ENCODE measurements around the gene HAUS3. TPM values are rescaled to one million over a fixed set of nuclear protein-coding genes. Genes with fewer than 3 reads are reported as not detected.

HAUS3 gene
- total RNA-seq, 1 donor from 2014 or later, result 14.5 TPM

DNA sequence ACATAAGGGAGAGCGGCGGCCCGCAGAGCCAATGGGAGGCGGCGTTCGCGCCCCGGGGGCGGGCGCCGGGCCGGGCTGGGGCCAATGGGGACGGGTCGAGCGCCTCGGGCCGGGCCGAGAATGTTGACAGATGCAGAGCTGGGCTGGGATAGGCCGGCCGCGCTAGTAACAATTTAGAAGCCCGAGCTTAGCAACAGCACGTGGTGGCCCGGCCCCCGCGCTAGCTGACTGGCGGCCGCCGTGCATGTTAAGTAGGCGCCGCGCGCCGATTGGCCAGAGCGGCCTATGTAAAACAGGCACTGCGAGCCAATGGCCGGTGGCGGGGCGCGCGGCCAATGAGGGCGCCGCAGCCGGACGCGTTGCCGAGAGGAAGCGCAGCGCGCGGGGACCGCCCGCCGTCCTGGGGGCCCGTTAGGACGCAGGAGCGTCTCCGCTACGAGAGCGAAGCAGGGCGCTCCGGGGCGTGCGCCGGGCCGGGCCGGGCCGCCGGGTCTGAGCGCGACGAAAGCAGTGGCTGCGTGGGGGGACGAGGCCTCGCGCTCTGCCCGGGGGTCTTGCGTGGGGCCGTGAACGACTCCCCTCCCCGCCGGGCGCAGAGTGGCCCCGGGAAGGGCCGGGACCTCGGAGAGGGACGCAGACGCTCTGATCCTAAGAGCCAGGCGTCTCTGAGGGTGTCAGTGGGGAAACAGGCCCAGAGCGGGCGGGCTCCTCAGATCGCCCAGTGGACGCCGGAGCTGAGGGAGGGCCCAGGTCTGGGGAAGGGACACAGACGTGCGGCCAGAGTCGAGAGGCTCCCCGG is 20.4 kb upstream of the HAUS3 start:
- DNase-seq, result peak; percentile 99

DNA sequence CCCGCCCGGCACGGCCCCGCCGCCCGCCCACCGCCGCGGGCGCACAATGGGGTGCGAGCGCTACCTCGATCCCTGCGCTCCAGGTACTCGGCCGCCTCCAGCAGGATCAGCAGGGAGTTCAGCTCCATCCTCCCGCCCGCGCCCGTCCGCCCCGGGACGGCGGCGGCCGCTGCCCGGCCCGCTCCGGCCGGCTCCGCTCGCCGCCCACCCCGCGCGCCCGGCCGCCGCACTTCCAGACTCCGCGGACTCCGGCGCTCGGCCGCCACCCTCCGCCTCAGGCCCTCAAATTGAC is 19.9 kb upstream of the HAUS3 start, which contains the start of gene MXD4:
TSS of gene MXD4 (minus strand) at position 257 of the 292 bp plus-strand sequence. CDS start at position 128, 129 bp downstream.
- DNase-seq, result no peak

DNA sequence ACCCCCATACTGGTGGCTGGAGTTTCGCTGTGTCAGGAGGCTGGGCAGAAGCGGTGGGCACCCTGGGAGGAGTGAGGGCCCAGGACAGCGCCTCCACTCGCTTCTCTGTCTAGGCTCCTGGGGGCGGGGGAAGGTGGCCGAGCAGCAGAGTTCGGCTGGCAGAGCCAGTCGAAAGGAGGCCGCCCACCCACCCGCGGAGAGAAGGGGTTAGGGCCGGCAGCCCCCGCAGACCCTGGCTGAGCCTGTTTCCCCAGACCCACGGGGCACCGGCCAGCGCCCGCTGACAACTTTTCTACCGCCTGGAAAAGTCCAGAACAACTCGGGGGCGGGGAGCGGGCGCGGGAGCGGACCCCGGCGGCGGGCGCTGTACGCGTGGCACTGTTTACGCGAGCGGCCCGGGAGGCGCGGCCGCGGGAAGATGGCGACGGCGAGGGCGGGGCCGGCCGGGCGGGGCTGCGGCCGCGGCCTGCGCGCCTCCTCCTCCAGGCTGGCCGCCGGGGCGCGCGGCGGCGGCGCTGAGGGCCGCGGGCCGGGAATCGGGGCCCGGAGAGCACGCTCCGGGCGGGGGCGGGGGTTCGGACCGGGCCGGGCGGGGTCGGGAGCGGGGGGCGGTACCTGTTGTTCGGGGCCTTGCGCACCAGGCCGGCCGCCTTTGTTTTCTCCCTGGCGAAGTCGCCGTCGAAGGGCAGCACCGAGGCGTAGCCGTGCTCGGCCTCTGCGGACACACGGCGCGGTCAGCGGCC is 19.4 kb upstream of the HAUS3 start:
- DNase-seq, result no peak

DNA sequence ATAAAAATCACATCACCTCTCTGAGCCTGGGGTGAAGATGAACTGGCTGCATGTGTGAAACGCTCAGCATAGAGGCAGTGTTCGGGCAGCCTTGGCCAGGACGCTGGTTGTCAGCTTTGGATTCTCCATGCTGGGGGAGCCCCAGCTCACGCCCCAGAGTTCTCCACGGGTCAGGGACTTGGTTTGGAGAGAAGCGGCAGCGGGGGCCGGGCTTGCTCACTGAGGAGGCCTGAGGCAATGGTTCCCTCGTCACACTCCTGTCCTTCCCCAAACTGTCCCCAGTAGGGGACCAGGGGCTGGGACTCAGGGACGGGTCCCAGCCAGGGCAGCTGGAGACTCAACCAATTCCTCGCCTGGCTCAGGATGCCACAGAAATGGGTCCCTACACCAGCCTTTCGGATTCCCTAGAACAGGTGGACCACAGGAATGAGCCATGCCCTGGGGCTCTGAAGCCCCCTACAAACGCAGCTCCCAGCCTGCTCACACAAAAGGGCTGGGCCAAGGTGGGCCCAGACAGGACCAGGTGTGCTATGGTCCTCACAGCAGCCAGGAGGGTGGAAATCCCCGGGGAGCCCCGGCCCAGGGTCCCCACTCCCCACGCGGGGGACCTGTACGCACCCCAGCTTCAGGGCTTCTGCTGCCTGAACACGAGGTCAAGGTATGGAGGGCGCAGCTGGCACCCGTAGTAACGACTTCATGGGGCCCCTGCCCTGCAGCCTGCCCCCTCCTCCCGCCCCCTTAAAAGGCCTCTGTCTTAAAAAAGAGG is 18.6 kb upstream of the HAUS3 start:
- no peak for DNase-seq

DNA sequence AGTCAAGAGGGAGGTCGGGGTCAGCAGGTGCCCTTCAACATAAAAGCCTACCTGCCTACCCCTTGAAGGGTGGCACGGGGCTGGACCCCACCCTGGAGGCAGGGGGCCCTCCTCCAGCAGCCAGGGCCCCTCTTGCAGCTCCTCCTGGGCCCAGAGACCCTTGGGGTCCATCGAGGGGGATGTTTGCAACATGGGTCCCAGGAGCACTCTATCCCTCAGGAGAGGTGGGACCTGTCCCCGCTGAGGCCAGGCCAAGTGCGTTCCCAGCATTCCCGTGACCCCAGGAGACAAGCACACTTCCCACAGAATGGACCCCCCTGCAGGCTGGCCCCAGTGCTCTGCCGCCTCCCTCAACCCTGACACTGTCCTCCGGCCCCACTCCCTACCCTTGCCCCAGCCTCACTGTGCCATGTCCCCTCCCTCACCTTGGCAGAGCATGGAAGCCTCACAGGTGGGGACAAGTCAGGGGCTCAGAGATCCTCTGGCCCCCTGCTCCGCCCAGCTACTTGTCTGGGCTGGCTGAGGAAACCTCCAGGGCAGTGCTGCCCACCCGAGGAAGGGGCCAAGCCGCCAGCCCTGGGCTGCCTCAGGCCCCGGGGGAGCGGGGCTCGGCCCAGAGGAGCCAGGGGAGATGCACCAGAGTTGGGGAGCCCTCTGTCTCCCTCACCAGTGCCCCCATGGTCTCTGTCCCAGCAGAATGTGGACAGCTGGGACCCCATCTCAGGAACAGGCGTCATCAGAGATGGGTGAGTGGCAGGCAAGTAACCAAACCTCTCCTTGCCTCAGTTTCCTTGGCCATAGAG is 17.8 kb upstream of the HAUS3 start:
- no peak for DNase-seq

DNA sequence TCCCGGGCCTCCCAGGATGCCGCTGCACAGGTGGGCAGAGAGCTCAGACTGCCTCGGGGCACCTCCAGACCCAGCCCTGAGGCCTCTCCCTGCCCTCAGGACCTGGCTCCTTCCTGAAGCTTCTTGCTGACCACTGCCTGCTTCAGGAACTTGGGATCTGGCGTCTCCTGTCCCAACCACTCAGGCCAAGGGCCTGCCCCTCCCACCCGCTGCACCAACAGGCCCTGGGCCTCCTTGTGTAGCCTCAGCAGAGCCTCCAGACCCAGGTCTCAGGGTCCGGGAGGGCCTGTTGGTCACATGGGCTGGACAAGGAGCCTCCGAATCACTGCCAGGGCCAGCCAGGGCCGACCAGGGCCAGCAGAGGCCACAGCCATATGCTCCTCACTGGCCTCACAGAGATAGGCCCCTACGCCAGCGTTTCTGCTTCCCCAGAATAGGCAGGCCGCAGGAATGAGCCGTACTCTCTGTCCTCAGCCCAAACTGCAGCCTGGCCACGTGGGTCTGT is 17.2 kb upstream of the HAUS3 start:
- DNase-seq, result no peak

DNA sequence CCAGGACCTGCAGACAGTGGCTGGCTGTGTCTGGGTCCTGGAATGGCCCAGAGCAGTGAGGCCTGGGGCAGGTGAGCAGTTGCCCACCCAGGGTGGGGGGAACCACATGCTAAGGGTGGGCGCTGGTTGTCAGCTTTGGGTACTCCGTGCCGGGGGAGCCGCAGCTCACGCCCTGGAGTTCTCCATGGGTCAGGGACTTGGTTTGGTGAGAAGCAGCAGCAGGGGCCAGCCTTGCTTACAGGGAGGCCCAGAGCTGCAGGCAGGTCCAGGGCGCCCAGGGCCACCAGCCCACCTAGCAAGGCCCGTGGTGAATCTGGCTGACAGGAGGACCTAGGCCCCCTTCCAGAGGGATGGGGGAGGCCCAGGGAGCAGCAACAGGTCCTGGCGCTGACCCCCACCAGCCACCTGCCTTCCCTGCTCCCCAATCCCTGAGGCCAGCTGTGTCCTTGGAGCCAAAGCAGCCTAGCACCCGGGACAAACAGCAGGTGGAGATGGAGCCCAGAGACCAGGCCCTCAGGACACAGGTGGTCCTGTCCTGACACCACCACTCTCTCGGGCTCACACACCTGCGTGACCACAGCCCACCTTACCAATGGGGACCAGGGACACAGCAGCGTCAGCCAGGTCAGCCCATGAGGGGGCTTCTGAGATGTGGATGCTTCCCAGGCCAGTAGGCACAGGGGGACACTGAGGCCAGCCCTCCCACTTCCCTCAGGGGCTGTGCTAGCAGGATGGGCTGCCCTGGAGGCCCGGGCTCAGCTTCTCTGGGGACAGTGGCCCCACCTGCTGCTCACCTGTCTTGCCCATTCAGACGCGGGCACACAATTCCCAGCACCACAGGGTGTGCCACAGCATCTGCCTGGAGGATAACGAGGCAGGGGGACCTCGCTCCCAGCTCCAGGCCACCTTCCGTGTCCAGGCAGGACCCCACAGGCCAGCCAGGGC is 16.4 kb upstream of the HAUS3 start:
- no peak for DNase-seq

DNA sequence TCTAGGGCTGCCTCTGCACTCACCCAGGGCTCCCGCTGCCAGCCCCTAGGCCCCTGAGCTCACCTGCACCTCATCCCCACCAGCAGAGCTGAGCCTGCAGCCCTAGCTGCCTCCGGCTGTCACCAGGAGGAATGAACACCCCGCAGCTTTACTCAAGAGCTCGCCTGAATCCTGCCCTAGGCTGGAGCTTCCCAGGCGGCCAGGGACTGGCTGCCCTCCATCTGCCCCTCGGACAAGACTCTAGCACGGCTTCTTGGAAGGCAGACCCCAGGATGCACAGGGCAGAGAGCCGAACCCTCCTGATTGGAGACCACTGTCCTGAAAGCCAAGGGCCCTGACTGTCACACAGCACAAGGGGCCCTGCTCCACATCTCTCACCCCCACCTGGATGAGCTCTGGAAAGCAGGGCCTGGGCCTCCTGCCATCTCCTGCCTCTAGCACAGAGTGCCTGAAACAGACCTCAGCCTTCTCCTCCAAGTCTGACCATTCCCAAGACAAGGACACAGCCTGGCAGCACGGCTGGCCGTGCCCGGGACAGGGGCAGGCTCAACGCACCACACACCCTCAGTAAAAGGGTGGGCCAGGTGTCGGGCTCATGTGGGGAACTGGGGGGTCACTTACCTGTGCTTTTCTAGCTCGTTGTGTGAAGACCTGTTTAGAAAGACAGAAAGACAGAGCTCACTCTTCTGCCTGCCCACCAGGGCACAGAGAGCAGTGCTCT is 15.6 kb upstream of the HAUS3 start:
- no peak for DNase-seq

DNA sequence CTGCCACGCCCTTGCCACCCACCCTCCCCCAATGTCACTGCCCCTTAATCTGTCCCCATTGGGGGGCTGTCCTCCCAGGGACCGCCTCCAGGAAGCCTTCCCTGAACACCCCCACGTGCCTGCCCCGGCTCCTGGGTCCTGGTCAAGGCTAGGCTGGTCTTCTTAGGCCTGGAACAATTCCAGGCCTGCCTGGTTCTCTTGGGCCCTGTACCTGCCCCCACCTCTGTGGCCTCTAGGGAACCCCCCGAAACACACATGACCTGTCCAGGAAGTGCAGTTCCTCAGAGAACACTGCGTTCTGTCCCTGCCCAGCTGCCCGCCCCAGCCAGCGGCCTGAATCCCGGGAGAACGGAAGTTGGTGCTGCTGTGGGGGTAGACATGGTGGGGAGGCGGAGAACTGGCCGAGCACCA is 14.9 kb upstream of the HAUS3 start:
- no peak for DNase-seq

DNA sequence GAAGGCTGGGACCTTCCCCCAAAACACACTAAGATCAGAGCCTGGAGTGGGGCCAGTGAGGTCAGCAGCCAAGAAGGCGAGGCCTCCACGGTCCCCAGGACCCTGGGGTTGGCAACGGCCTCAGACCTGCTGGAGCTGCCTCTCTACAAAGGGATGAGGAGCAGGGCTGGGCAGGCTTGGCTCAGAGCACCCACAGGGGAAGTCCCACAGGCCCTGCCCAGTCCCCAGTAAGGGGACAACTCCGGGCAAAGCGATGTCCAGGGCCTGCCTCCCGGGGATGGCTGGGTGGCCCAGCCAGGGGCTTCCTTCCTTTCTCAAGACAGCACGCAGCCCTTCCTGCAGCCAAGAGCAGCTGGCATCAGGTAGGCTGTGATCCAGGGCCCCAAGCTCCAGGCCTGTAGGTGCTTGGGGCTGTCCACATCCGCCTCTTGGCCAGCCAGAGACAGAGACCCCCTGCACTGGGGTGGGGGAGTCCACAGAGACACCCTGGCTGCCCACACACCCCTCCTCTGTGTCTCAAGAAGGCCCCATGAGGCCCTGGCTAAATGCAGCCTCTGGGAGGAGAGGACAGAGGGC is 14.3 kb upstream of the HAUS3 start:
- DNase-seq, result no peak

DNA sequence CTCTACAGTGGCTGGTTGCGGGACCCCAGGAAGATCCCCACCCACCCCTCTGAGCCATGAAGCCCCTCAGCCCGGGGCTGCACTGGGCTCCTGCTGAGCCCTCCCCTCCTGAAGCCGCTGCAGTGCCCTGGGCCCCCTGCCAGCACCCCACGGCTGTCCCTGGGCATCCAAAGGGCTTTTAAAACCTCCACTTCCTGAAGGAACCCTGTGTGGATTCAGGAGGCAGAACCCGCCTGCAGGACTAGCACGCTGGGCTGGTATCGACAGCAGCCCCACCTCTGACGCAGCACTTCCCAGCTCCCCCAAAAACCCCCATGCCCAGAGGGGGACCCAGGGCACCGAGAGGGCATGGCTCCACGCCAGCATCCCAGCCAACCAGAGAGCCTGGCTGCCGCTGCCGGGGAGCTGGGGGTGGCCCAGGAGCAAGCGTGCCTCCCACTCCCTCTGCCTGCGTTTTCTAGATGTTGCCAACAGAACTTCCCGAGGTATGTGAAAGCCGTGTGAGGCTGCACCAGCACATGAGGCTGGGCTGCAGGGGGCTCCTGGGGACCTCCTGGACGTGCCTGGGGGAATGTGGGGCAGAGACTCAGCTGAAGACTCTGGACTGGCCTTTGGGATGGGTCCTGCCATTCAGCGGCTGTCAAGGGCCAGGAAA is 13.7 kb upstream of the HAUS3 start:
- DNase-seq, result no peak

DNA sequence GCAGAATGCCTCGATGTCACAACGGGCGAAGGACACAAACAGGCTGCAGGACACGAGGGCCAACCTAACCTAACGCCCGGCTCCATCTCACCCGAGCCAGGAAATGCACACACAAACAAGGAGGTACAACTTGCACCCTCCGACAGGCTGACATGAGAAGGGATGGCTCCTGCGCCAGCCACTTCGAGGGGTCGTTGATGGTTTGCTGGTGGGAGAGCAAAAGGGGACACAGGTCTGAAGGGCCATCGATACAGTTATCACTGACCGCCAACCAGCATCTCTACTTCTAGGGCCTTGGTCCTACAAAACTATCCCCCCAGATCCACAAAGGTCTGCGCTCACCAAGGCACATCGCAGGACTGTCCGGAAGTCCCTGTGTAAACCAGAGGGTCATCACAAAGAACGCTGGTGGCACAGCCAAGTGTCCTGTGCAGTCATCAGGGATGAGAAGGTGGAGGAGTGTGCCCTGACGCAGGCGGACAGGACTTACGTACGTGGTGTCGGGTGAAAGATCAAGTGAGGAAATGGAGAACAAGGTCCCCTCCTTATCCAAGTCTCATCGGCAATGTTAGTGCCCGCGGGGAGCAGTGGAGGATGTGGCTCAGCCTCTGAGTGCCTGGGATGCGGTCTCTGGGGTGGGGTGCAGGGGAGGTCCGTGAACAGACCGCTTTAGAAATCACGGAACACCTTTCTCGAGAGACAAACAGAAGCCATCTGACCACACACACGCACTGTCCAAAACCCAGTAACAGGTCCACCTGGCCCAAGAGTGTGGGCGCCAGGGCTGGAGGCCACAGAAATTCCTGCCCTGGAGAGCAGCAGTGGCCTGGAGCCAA is 13.0 kb upstream of the HAUS3 start:
- DNase-seq, result no peak

DNA sequence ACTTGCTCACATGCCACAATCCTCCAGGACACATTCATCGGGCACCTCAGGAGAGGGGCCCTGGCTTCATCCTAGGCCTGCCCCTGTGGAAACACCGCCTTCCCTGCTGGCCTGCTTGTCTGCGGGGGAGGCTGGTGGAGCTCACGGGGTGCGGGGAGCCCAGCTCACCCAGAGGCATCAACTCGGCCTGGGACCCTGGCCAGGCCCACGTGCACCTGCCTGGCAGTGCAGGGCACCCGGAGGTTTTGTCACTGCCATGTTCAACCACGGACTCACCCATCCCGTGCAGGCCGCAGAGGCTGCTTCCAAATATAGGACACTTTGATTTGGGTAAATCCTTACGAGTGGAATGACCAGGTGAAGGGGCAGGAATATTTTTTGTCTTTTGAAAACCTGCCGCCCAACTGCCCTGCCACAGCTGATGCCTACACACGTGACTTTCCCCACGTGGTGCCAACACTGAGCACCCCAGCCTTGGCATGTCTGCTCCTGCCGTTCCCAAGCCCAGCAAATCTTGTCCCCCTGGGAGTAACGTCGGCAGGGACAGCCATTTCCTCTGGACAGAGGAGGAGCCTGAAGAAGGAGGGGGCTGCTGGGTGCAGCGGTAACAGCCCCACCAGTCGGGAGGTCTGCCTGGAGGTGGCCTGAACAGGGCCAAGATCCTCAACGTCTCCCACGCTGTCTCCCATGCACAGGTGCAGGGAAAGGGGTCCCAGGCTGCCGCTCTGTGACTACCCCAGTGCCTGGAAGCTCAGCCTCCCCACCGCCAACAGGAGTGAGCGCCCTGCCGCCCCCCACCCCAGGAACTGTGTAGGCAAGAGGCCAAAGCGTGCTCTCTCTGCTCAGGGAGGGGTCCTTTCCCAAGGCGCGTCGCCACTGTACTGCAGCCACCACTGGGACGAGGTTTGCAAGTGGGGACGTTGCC is 11.5 kb upstream of the HAUS3 start:
- no peak for DNase-seq

DNA sequence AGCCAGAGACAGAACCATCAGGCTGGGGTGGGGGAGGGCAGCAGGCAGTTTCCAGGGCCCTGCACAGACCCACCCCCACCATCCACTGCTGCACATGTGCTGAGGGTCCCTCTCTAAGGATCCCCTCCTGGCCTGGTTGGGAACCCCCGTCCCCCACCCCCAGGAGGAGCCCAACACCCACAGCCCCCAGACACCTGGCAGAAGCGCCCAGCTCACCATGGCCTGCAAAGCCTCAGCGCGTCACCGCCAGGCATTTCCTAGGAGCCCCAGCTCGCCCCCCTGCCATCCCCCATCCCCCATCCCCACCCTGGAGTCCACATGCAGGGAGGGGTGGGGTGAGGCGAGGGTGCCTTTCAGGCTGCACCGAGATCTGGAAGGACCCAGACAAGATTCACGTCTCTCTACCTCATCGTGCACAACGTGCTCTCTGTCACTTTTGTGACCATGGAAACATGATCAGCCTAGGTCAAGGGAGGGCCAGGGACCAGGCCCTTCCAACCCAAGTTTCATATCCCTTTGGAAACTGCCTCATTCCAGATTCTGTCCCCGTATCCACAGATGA is 10.7 kb upstream of the HAUS3 start:
- no peak for DNase-seq

DNA sequence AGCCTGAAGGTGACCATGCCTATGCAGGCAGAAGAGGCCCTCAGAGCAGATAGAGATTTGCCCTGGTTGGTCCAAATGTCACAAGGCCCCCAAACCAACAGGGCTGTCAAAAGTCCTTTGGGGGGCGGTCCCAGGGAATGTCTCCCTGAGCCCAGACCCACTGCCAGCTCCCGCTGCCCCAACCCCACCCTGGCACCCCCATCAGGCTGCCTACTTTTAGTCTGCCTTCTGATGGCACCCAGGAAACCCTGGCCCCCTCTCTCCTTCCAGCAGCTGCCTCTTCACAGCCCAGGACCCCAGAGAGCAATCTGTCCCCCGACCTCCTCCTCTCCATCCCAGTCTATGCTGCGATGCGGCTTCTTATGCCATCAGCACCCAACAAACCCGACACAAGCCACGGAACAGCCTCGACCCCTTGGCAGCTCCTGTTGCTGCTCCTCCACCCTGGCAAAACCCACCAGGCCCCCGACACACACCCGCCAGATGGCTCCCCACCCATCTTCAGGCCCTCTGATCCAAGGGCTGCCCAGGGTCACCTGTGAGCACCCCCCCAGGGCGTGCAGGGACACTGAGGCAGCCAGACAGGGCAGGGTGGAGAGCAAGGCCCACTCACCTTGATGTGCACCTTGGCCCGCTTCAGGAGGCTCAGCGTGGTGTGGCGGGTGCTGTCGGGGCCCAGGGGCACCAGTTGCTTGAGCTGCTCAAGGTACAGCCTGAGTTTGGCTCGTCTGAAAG is 10.0 kb upstream of the HAUS3 start:
- DNase-seq, result no peak
